IMR-90 (cell line): ENCODE results near the gene TOR1A. TPM values are rescaled to one million over a fixed set of nuclear protein-coding genes. Genes with fewer than 3 reads are reported as not detected.
A peak's percentile ranks its signal among the peaks of the same experiment; 100 is the strongest.

Experiments
- ATAC-seq: fragments of 200-7000 bp; cut with Tn5 transposase; 2 replicates; pipeline ENCODE4 v1.9.1; 2020; ENCODE audit warnings: low read depth, mild to moderate bottlenecking, moderate library complexity
- BruUV-seq: library from RNA; stranded (reverse); fragments of 400-500 nt; replicated peaks from 2 replicates; lab custom pipeline; 2021; lab: Mats Ljungman, UMichigan
- CTCF ChIA-PET: fragments of 300-600 bp; formaldehyde crosslinking; extraction: SDS; loops from one replicate; lab custom pipeline; 2021; ENCODE audit warnings: antibody characterized with exemption; lab: Yijun Ruan, JAX
- POLR2A ChIA-PET: fragments of 300-600 bp; sonication (Branson Sonifier 250); formaldehyde crosslinking; loops from one replicate; lab custom pipeline; 2022; ENCODE audit warnings: antibody characterized with exemption; ENCODE audit not compliant: unreplicated experiment; lab: Charles Lee
- DNase-seq: peaks from one replicate; pipeline ENCODE4 v3.0.0; 2013
- H2AFZ ChIP-seq: replicated peaks from 2 replicates; pipeline ENCODE3; 2013; ENCODE audit warnings: low read length, mild to moderate bottlenecking; ENCODE audit not compliant: poor library complexity
- H2AK5ac ChIP-seq: 2 replicates; pipeline ENCODE4 v1.6.1; 2013; ENCODE audit warnings: low read depth, low read length, inconsistent platforms
- H2AK9ac ChIP-seq: replicated peaks from 2 replicates; pipeline ENCODE3; 2013; ENCODE audit warnings: mild to moderate bottlenecking, low read depth, low read length, moderate library complexity; ENCODE audit not compliant: poor library complexity
- H2BK120ac ChIP-seq: 2 replicates; pipeline ENCODE4 v1.6.1; 2013; ENCODE audit warnings: low read depth, low read length, inconsistent platforms
- H2BK15ac ChIP-seq: 3 replicates; pipeline ENCODE4 v1.6.1; 2013; ENCODE audit warnings: low read depth, low read length, inconsistent platforms
- H2BK20ac ChIP-seq: 2 replicates; pipeline ENCODE4 v1.6.1; 2013; ENCODE audit warnings: low read depth, mild to moderate bottlenecking, inconsistent platforms, low read length, moderate library complexity
- H2BK5ac ChIP-seq: 2 replicates; pipeline ENCODE4 v1.6.1; 2013; ENCODE audit warnings: mild to moderate bottlenecking, low read depth, low read length, inconsistent platforms; ENCODE audit not compliant: poor library complexity, severe bottlenecking
- H3K14ac ChIP-seq: replicated peaks from 2 replicates; pipeline ENCODE4 v1.6.1; 2013; ENCODE audit warnings: low read depth, low read length, inconsistent platforms
- H3K18ac ChIP-seq: 2 replicates; pipeline ENCODE4 v1.6.1; 2013; ENCODE audit warnings: low read depth, low read length, control low read depth
- H3K23ac ChIP-seq: 2 replicates; pipeline ENCODE4 v1.6.1; 2013; ENCODE audit warnings: low read depth, low read length, inconsistent platforms
- H3K27ac ChIP-seq: 2 replicates; pipeline ENCODE4 v1.5.1; 2013; ENCODE audit warnings: mild to moderate bottlenecking, control low read depth, low read length; ENCODE audit not compliant: insufficient read depth
- H3K27me3 ChIP-seq: 2 replicates; pipeline ENCODE4 v1.6.1; 2013; ENCODE audit warnings: low read length; ENCODE audit not compliant: control insufficient read depth, insufficient read depth
- H3K36me3 ChIP-seq: 2 replicates; pipeline ENCODE4 v1.6.1; 2013; ENCODE audit warnings: low read length, mixed read lengths; ENCODE audit not compliant: control insufficient read depth, insufficient read depth
- H3K4ac ChIP-seq: 2 replicates; pipeline ENCODE4 v1.6.1; 2013; ENCODE audit warnings: low read depth, low read length, inconsistent platforms
- H3K4me1 ChIP-seq: 2 replicates; pipeline ENCODE4 v1.6.1; 2013; ENCODE audit warnings: low read length, mixed read lengths; ENCODE audit not compliant: control insufficient read depth, insufficient read depth
- H3K4me2 ChIP-seq: 2 replicates; pipeline ENCODE4 v1.6.1; 2013; ENCODE audit warnings: low read depth, mild to moderate bottlenecking, control low read depth, low read length, moderate library complexity
- H3K4me3 ChIP-seq: 2 replicates; pipeline ENCODE4 v1.5.1; 2013; ENCODE audit warnings: low read depth, mild to moderate bottlenecking, control low read depth, low read length, moderate library complexity; ENCODE audit not compliant: insufficient read depth
- H3K56ac ChIP-seq: 2 replicates; pipeline ENCODE4 v1.6.1; 2013; ENCODE audit warnings: low read length, inconsistent platforms; ENCODE audit not compliant: insufficient read depth; ENCODE audit errors: extremely low read depth
- H3K79me1 ChIP-seq, 2 experiments: 2 replicates each; pipeline ENCODE4 v1.6.1; 2013; ENCODE audit warnings: low read length in 2 of 2, inconsistent platforms in 1 of 2, low read depth in 1 of 2
- H3K9ac ChIP-seq: 2 replicates; pipeline ENCODE4 v1.6.1; 2013; ENCODE audit warnings: low read depth, low read length, control low read depth
- H3K9me1 ChIP-seq: 2 replicates; pipeline ENCODE4 v1.6.1; 2013; ENCODE audit warnings: low read length, inconsistent platforms; ENCODE audit not compliant: insufficient read depth
- H3K9me3 ChIP-seq: 2 replicates; pipeline ENCODE4 v1.6.1; 2013; ENCODE audit warnings: low read length; ENCODE audit not compliant: control insufficient read depth, insufficient read depth
- H4K20me1 ChIP-seq: 2 replicates; pipeline ENCODE4 v1.6.1; 2013; ENCODE audit warnings: low read length, inconsistent platforms; ENCODE audit not compliant: insufficient read depth
- H4K5ac ChIP-seq: 2 replicates; pipeline ENCODE4 v1.6.1; 2013; ENCODE audit warnings: mild to moderate bottlenecking, low read depth, low read length, control low read depth
- H4K8ac ChIP-seq, 2 experiments: 2 replicates each; pipeline ENCODE4 v1.6.1; 2013; ENCODE audit warnings: low read depth in 2 of 2, low read length in 2 of 2, control low read depth in 1 of 2, inconsistent platforms in 1 of 2
- H4K91ac ChIP-seq: 2 replicates; pipeline ENCODE4 v1.6.1; 2013; ENCODE audit warnings: low read depth, low read length, inconsistent platforms; ENCODE audit not compliant: insufficient read depth
- BHLHE40 ChIP-seq: fragments of 150-350 bp; IDR thresholded peaks from 2 replicates; pipeline ENCODE4 v1.6.1; 2016; ENCODE audit warnings: mild to moderate bottlenecking, low read depth, low read length
- CEBPB ChIP-seq: IDR thresholded peaks from 2 replicates; pipeline ENCODE4 v1.6.1; 2012; ENCODE audit warnings: low read depth, low read length, improper control_type of control experiment
- CHD1 ChIP-seq: IDR thresholded peaks from 2 replicates; pipeline ENCODE4 v1.6.1; 2012; ENCODE audit warnings: low read depth, low read length, improper control_type of control experiment
- ELK1 ChIP-seq: fragments of 150-350 bp; IDR thresholded peaks from 2 replicates; pipeline ENCODE4 v1.6.1; 2016; ENCODE audit warnings: low read depth, mild to moderate bottlenecking, low read length, moderate library complexity, borderline replicate concordance
- FOS ChIP-seq: fragments of 150-350 bp; IDR thresholded peaks from 2 replicates; pipeline ENCODE4 v1.6.1; 2016; ENCODE audit warnings: low read depth, low read length
- MAFK ChIP-seq: IDR thresholded peaks from 2 replicates; pipeline ENCODE4 v1.6.1; 2012; ENCODE audit warnings: low read depth, low read length, improper control_type of control experiment
- MXI1 ChIP-seq: IDR thresholded peaks from 2 replicates; pipeline ENCODE4 v1.6.1; 2012; ENCODE audit warnings: low read depth, mild to moderate bottlenecking, low read length, moderate library complexity, borderline replicate concordance
- NFE2L2 ChIP-seq: fragments of 150-350 bp; IDR thresholded peaks from 2 replicates; pipeline ENCODE4 v1.6.1; 2016; ENCODE audit warnings: low read depth, mild to moderate bottlenecking, low read length
- POLR2A ChIP-seq: IDR thresholded peaks from 2 replicates; pipeline ENCODE4 v1.6.1; 2012; ENCODE audit warnings: mild to moderate bottlenecking, low read depth, low read length
- RCOR1 ChIP-seq: IDR thresholded peaks from 2 replicates; pipeline ENCODE4 v1.6.1; 2012; ENCODE audit warnings: mild to moderate bottlenecking, low read length, improper control_type of control experiment; ENCODE audit not compliant: insufficient replicate concordance
- RFX5 ChIP-seq: IDR thresholded peaks from 2 replicates; pipeline ENCODE4 v1.8.0; 2012; ENCODE audit warnings: low read depth, mild to moderate bottlenecking, low read length, moderate library complexity
- whole genome bisulfite sequencing, 2 experiments: methylation state at CpG; one replicate each; pipeline versions ENCODE4 v1.1.5 to v1.1.7; 2013; ENCODE audit warnings: missing lambda C conversion rate in 2 of 2; ENCODE audit not compliant: insufficient read length in 1 of 2; ENCODE audit errors: extremely low coverage in 2 of 2; 5-methylcytosine and 5-hydroxymethylcytosine counted together
- dilution Hi-C: fragments of 300-500 bp; cut with HindIII; formaldehyde crosslinking; loops from one replicate; pipeline ENCODE4 v1.14.3; 2018; ENCODE audit warnings: low sequenced_read_pairs; ENCODE audit not compliant: unreplicated experiment
- in situ Hi-C: fragments of 300-500 bp; cut with MboI; formaldehyde crosslinking; loops from 3 replicates; pipeline ENCODE4 v1.14.3; 2019; ENCODE audit warnings: low sequenced_read_pairs, inconsistent platforms, mixed read lengths
- intact Hi-C: fragments of 100-400 bp; cut with micrococcal nuclease; formaldehyde crosslinking; loops from 2 replicates; pipeline ENCODE4 v1.10.0; 2022
- polyA plus RNA-seq, 3 experiments: library from polyadenylated mRNA; depleted of rRNA; stranded (reverse); fragments of >200 nt; gene quantifications; 2 replicates each; pipeline ENCODE4 v1.2.3, GENCODE V29; 2012; ENCODE audit warnings: low replicate concordance in 1 of 3
- total RNA-seq: library from RNA; depleted of rRNA; stranded (reverse); fragments of >200 nt; gene quantifications from 2 replicates; pipeline ENCODE4 v1.2.3, GENCODE V29; 2012

TOR1A gene
- total and polyA plus RNA-seq, 2 of the 4 experiments (the other 2 are of a cell fraction): 27.1 to 74.2 TPM

GRCh38 chr9:129836311-129837007 is 12.5 kb upstream of the TOR1A start:
- no peak for DNase-seq
- no peaks in the 10 kb centered on the region for H3K9me3 ChIP-seq
- peak overlapping the region; percentile 65 for H2AK9ac ChIP-seq
- 0 out of 2 replicates have a peak overlapping the region, but pooled peaks have one; percentile 5 for H3K4ac ChIP-seq
- peak overlapping the region; percentile 45 for H2AK5ac ChIP-seq
- no peak overlapping the region for H3K56ac ChIP-seq
- no peak overlapping the region for H2BK5ac ChIP-seq
- intact Hi-C loops: no loop called here
- CTCF ChIA-PET: no interaction called here
- no peaks in the 10 kb centered on the region for H3K27me3 ChIP-seq
- H3K36me3 ChIP-seq: peaks cover 7% of the 10 kb centered on the region
- no peak overlapping the region for H2BK120ac ChIP-seq
- H3K27ac ChIP-seq: no peak overlapping the region
- dilution Hi-C loops: no loop called here
- H3K9me1 ChIP-seq: peaks cover 20% of the 10 kb centered on the region
- H2BK20ac ChIP-seq: no peak overlapping the region
- peaks cover 13% of the 10 kb centered on the region for H3K4me1 ChIP-seq
- peak overlapping the region; percentile 89 for H3K23ac ChIP-seq
- H3K4me2 ChIP-seq: peak overlapping the region; percentile 99
- no peak for ATAC-seq
- H4K8ac ChIP-seq: no peak overlapping the region
- H4K5ac ChIP-seq: no peak overlapping the region
- H3K9ac ChIP-seq: peak overlapping the region; percentile 68
- 23% methylated on average over 9 of the region's 16 CpGs; no CpG with 5 or more reads in 1 of the 2 experiments for WGBS, 2 experiments
- H3K4me3 ChIP-seq: peak overlapping the region; percentile 94
- no peak overlapping the region for H4K91ac ChIP-seq
- H2BK15ac ChIP-seq: no peak overlapping the region
- peak overlapping the region; percentile 56 for H2AFZ ChIP-seq
- H3K18ac ChIP-seq: no peak overlapping the region
- BruUV-seq: no TSS peak
- H3K14ac ChIP-seq: no peak overlapping the region; the same call in 1 of the 2 replicates
- TF ChIP-seq RCOR1: no peak
- no peak for TF ChIP-seq FOS
- TF ChIP-seq RFX5: no peak
- no peak for TF ChIP-seq MAFK
- no peak for TF ChIP-seq BHLHE40
- no peak for TF ChIP-seq CEBPB
- no peak for TF ChIP-seq MXI1
- no peak for TF ChIP-seq CHD1
- TF ChIP-seq POLR2A: no peak
- no peak for TF ChIP-seq ELK1
- no peak for TF ChIP-seq NFE2L2
- peaks cover 11% of the 10 kb centered on the region for H4K20me1 ChIP-seq
- POLR2A ChIA-PET: no interaction called here
- in situ Hi-C loops: no loop called here
- H3K79me1 ChIP-seq: peaks cover 37 to 66% of the 10 kb centered on the region in 2 experiments
